Measurements from ENCODE around the gene GOSR1. TPM values are rescaled to one million over a fixed set of nuclear protein-coding genes. Genes with fewer than 3 reads are reported as not detected.

Gene GOSR1
- 32.0 and 36.3 TPM in 2 replicates for total RNA-seq

DNA sequence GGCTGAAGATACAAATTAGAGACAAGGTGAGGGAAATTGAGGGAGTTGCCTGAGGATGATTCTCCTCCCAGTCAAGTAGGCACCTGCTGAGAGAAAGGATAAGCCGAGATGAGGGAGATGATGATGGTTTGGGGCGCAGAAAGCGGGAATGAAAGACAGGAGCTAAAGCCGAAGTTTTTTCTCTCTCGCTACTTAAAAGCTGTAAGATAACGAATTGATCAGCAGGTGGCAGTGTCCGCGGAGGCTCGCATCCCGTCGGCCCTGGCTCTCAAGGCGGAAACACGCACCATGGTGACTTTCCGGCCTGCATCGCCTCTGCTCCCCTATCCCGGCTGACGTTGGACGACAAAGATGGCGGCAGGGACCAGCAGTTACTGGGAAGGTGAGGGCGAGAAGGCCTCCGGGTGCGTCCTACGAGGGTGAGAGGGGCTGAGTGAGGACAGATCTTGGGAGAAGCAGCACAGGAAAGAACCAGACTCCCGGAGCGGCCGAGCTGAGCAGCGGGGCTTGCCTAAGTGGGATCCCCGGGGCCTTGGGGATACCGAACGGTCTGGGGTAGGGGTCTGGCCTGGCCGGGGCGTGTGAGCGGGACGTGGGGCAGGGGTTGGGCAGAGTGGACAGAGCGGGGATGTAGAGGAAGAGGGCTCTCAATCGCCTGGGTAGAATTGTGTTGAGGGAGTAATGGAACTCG is at the start of gene GOSR1:
Gene GOSR1 (plus strand): TSS at position 326 of the 691 bp plus-strand sequence. CDS start 26 bp downstream, at position 352.

Other genes starting within 250 kb of the GOSR1 start
- gene SLC6A4, start 241.7 kb upstream of the GOSR1 start, total RNA-seq: 0.06 and 0.15 TPM in 2 replicates
- 33.2 and 33.8 TPM in 2 replicates for gene BLMH, start 185.5 kb upstream of the GOSR1 start, total RNA-seq
- not detected in 2 replicates for gene TMIGD1, start 143.4 kb upstream of the GOSR1 start, total RNA-seq
- 308 and 458 TPM in 2 replicates for gene CPD, start 98.5 kb upstream of the GOSR1 start, total RNA-seq

Measured in cardiac ventricle fibroblast (primary cell).